Measurements from ENCODE around the gene HEATR9.

DNA sequence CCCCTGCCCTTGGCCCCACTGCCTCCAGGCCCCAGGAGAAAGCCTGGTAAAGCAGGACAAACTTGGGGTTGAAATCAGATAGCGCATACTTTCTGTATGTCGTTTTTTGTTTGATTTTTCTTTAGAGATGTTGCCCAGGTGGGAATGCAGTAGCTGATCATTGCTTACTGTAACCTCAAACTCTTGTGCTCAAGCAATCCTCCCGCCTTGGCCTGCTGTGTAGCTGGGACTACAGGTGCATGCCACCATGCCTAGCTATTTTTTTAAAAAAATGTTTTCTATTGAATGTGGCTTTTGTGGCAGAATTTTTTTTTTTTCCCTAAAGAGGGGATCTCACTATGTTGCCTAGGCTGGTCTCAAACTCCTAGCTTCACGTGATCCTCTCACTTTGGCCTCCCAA, 22.6 kb upstream of the HEATR9 start:
- TF ChIP-seq, protein P1, sequence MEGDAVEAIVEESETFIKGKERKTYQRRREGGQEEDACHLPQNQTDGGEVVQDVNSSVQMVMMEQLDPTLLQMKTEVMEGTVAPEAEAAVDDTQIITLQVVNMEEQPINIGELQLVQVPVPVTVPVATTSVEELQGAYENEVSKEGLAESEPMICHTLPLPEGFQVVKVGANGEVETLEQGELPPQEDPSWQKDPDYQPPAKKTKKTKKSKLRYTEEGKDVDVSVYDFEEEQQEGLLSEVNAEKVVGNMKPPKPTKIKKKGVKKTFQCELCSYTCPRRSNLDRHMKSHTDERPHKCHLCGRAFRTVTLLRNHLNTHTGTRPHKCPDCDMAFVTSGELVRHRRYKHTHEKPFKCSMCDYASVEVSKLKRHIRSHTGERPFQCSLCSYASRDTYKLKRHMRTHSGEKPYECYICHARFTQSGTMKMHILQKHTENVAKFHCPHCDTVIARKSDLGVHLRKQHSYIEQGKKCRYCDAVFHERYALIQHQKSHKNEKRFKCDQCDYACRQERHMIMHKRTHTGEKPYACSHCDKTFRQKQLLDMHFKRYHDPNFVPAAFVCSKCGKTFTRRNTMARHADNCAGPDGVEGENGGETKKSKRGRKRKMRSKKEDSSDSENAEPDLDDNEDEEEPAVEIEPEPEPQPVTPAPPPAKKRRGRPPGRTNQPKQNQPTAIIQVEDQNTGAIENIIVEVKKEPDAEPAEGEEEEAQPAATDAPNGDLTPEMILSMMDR (IDR thresholded peaks at IDR 0.05): no peak
- TF ChIP-seq POLR2A (IDR thresholded peaks at IDR 0.05): no peak

Data from uterus (tissue), 2 donors.